ENCODE data around the gene NEK8. TPM values are rescaled to one million over a fixed set of nuclear protein-coding genes. Genes with fewer than 3 reads are reported as not detected.

Gene NEK8
- total RNA-seq, 2 donors from 2014 or later, result 3.0 to 6.7 TPM

DNA sequence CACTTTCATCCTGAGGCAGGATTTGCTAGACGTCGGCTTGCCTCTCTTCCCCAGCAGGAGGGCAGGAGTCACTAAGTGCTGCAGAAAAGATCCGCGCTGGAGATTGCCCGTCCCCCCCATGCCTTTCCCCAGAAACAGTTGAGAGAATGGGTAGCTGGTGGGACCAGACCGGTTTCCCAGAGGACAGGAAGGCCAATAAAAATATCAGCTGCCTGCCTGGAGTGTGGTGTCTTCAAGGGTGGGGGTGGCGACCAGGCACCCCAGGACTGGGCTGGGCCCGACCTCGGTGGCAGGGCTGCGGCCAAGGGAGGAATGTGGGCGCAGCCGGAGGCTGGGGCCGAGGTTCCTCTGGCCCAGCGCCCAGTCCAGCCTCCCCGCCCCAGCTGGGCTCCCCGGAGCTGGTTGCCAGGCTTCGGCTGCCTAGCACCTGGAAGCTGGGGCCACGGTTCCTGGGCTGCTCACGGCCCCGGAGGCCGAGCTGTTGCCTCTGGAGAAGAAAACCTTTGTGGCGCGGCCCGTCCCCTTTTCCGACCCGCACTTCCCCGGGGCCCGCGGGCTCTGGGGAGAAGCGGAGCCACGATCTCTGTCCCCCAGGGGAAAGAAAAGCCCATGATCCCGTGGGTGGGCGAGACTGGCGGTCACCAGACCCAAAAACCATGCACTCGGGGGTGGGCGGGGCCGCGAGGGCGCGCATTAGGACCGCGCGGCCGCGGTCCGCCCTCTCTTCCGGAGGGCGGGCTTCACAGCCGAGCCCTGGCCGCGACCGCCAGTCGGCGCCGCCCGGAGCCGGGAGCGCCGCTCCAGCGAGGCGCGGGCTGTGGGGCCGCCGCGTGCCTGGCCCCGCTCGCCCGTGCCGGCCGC lies 14.9 kb downstream of the NEK8 start, which contains the start of gene TRAF4:
TSS of gene TRAF4 (plus strand) at position 769 of the 861 bp plus-strand sequence. CDS start 102 bp downstream, outside the sequence.
- peaks cover 1% of the 10 kb centered on the region for H3K36me3 ChIP-seq
- H3K9ac ChIP-seq (ENCODE audit: low read depth in 2 of 2, low read length in 2 of 2), result peak within 1 kb of the TSS; percentile 85 to 87
- H3K27ac ChIP-seq, result peak within 1 kb of the TSS; percentile 95
- H3K9me3 ChIP-seq, result no peaks in the 10 kb centered on the region
- peak; percentile 85 for DNase-seq
- H3K4me1 ChIP-seq, result peaks cover 24% of the 10 kb centered on the region
- H3K27me3 ChIP-seq, result no peaks in the 10 kb centered on the region
- TF ChIP-seq, protein P1, sequence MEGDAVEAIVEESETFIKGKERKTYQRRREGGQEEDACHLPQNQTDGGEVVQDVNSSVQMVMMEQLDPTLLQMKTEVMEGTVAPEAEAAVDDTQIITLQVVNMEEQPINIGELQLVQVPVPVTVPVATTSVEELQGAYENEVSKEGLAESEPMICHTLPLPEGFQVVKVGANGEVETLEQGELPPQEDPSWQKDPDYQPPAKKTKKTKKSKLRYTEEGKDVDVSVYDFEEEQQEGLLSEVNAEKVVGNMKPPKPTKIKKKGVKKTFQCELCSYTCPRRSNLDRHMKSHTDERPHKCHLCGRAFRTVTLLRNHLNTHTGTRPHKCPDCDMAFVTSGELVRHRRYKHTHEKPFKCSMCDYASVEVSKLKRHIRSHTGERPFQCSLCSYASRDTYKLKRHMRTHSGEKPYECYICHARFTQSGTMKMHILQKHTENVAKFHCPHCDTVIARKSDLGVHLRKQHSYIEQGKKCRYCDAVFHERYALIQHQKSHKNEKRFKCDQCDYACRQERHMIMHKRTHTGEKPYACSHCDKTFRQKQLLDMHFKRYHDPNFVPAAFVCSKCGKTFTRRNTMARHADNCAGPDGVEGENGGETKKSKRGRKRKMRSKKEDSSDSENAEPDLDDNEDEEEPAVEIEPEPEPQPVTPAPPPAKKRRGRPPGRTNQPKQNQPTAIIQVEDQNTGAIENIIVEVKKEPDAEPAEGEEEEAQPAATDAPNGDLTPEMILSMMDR (IDR thresholded peaks at IDR 0.05), result no peak
- intact Hi-C loops (cut with DNase I), result no loop called here
- H3K4me3 ChIP-seq, result peak within 1 kb of the TSS; percentile 77

DNA sequence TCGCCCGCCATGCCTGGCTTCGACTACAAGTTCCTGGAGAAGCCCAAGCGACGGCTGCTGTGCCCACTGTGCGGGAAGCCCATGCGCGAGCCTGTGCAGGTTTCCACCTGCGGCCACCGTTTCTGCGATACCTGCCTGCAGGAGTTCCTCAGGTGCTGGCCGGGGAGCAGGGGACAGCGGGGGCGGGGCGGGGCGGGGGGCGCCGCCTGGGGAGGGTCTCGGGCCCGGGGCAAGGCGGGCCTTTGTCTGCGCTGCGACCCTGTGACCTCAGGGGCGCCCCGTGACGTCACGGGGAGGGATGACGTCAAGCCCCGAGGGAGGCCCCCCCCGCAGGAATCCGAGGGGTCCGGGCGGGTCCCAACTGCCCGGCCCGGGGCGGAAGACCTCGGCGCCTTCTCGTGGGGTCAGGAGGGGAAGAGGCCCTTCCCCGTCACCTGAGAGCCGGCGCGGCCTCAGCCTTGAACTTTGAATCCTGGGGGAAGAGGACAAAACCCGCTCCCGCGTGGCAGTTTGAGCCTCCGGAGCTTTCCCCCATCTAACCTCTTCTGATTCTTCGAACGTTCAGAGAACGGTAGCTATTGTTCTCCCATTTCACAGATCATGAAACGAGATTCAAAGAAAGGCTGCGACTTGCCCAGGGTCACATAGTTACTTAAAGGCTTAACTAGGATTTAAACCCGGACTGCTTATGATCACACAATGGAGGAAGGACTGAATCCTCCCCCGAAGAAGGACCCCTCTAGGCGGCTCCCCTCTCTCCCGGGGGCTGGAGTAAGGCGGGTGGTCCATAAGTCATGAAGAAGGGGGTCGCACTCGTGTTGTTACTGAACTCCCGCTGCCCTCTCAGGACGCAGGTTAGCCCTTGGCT lies 15.8 kb downstream of the NEK8 start:
- no peaks in the 10 kb centered on the region for H3K9me3 ChIP-seq
- peak overlapping the region; percentile 85 to 87 for H3K9ac ChIP-seq (ENCODE audit: low read depth in 2 of 2, low read length in 2 of 2)
- H3K4me1 ChIP-seq, result peaks cover 24% of the 10 kb centered on the region
- intact Hi-C loops (cut with DNase I), result no loop called here
- peak; percentile 76 for DNase-seq
- peaks cover 10% of the 10 kb centered on the region for H3K36me3 ChIP-seq
- peak overlapping the region; percentile 95 for H3K27ac ChIP-seq
- peak overlapping the region; percentile 77 for H3K4me3 ChIP-seq
- H3K27me3 ChIP-seq, result no peaks in the 10 kb centered on the region
- TF ChIP-seq, protein P1 (IDR thresholded peaks at IDR 0.05), result no peak

DNA sequence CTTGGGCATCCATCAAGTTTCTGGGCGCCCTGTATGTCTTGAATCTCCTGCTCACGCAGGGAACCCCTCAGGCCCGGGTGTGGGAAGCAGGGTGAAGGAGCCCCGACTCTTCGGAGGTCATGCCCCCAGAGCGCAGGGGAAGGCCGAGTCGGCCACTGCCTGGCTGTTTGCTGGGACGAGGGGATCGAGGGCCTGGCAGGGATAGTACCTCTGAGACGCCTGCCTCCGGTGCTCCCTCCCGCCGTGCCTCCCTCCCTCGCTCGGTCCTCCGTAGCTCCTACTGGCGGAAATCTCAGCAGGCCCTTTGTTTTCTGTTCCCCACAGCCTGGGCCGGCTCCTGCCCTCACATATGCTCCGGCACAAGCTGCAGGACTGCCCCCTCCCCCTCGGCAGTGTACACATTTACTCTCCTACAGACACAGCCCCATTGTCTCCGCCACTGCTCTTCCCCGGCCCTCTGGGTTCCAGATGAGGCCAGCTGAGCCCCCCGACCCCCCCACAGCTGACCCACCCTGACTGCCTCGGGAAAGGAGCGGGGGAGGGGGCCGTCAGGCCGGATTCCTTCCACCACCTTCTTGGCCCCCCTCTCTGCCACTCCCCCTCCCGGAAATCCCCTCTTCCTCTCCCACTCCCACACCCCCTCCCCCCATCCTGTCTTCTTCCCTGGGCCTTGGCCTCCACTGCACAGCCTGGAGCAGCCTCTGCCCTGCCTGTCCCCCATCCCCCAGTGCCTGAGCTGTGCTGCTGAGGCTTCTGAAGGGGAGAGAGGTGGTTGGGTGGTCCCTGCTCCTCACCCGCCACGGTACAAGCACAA lies 16.6 kb downstream of the NEK8 start:
- intact Hi-C loops (cut with DNase I), result no loop called here
- no peaks in the 10 kb centered on the region for H3K27me3 ChIP-seq
- peak overlapping the region; percentile 77 for H3K4me3 ChIP-seq
- peaks cover 29% of the 10 kb centered on the region for H3K4me1 ChIP-seq
- H3K9me3 ChIP-seq, result no peaks in the 10 kb centered on the region
- peak; percentile 67 for DNase-seq
- H3K27ac ChIP-seq, result peak overlapping the region; percentile 95
- TF ChIP-seq, protein P1 (IDR thresholded peaks at IDR 0.05), result no peak
- H3K36me3 ChIP-seq, result peaks cover 11% of the 10 kb centered on the region
- H3K9ac ChIP-seq (ENCODE audit: low read depth in 2 of 2, low read length in 2 of 2), result peak overlapping the region; percentile 81 to 85

DNA sequence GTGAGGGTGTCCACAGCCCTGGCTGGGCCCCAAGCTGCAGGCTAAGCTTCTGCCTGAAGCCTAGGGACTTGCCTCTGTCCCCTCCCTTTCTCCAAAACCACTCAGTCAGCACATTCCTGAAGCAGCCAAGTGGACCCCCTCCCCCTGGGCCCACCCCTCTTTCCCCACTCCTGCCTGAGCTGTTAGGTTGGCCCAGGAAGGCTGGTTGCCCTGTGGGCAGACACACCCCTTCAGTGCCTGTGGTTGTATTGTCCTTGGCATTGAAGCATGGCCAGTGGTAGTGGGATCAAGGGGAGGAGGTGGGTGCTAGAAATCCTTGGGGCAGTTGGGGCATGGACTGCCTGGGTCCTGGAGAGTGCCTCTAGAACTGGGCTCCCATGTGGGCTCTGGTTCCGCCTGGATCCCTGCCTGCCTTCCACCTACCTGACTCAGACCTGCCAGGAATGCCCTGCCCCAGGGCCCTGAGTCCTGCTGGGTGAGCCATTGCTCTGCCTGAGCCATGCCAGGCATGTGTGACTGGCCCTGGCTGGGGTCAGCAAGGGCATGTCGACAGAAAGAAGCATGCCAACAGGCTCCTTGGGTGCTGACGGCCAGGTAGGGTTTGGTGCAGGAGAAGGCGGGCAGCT lies 17.3 kb downstream of the NEK8 start:
- DNase-seq, result no peak
- H3K4me1 ChIP-seq, result peaks cover 29% of the 10 kb centered on the region
- H3K4me3 ChIP-seq, result peak overlapping the region; percentile 77

More for the DNA sequence above, 17.3 kb downstream of the NEK8 start:
- peaks cover 11% of the 10 kb centered on the region for H3K36me3 ChIP-seq
- H3K9ac ChIP-seq (ENCODE audit: low read depth in 2 of 2, low read length in 2 of 2), result peak overlapping the region; percentile 81 to 85
- no peaks in the 10 kb centered on the region for H3K9me3 ChIP-seq
- no peaks in the 10 kb centered on the region for H3K27me3 ChIP-seq
- peak overlapping the region; percentile 95 for H3K27ac ChIP-seq
- TF ChIP-seq, protein P1 (IDR thresholded peaks at IDR 0.05), result no peak
- intact Hi-C loops (cut with DNase I), result no loop called here

Measured in colonic mucosa (tissue), 4 donors.